K562 (cell line): ENCODE data around the gene KCP. TPM values are rescaled to one million over a fixed set of nuclear protein-coding genes. Genes with fewer than 3 reads are reported as not detected.

Experiments
- BACH1 ChIP-seq: fragments of 200-800 bp; sonication (Bioruptor generic); IDR thresholded peaks from 2 replicates; pipeline ENCODE4 v1.6.1; 2016; ENCODE audit warnings: missing genetic modification characterization, missing compliant biosample characterization
- BRCA1 ChIP-seq, 2 experiments: fragments of 450-650 bp in 1 of 2; sonication (generic) in 1 of 2; formaldehyde crosslinking in 1 of 2; IDR thresholded peaks; 2 replicates each; pipeline versions ENCODE4 v1.5.0 to v1.6.1; 2017 to 2020; ENCODE audit warnings: mild to moderate bottlenecking in 1 of 2, missing genetic modification reagents in 1 of 2
- CAMTA2 ChIP-seq: fragments of 250-450 bp; sonication (Bioruptor Pico); conservative IDR thresholded peaks from 2 replicates; pipeline ENCODE4 v1.5.1; 2022
- CBX1 ChIP-seq: sonication (generic); IDR thresholded peaks from 2 replicates; pipeline ENCODE4 v1.6.1; 2016; ENCODE audit warnings: antibody characterized with exemption, low read depth, mild to moderate bottlenecking
- DEAF1 ChIP-seq: fragments of 450-650 bp; formaldehyde crosslinking; IDR thresholded peaks from 2 replicates; pipeline ENCODE4 v1.4.0; 2020; ENCODE audit warnings: mild to moderate bottlenecking, moderate library complexity
- DIDO1 ChIP-seq: fragments of 450-650 bp; IDR thresholded peaks from 2 replicates; pipeline ENCODE4 v1.6.1; 2016; ENCODE audit warnings: low read depth, missing biosample characterization, missing genetic modification characterization
- EP400 ChIP-seq: fragments of 450-650 bp; IDR thresholded peaks from 2 replicates; pipeline ENCODE4 v1.6.1; 2017; ENCODE audit warnings: antibody characterized with exemption, mild to moderate bottlenecking, moderate library complexity
- HDGF ChIP-seq: fragments of 450-650 bp; IDR thresholded peaks from 2 replicates; pipeline ENCODE4 v1.6.1; 2016
- KLF13 ChIP-seq: fragments of 450-650 bp; IDR thresholded peaks from 2 replicates; pipeline ENCODE4 v1.6.1; 2016; ENCODE audit warnings: missing genetic modification characterization, low read depth, mild to moderate bottlenecking, missing compliant biosample characterization, moderate library complexity, borderline replicate concordance
- MEF2D ChIP-seq: conservative IDR thresholded peaks from 2 replicates; pipeline ENCODE4 v1.6.1; 2016; ENCODE audit warnings: low read depth, missing genetic modification characterization, missing compliant biosample characterization
- POU5F1 ChIP-seq: fragments of 150-350 bp; IDR thresholded peaks from 2 replicates; pipeline ENCODE4 v1.6.1; 2014; ENCODE audit warnings: borderline replicate concordance, low read length, low read depth, mild to moderate bottlenecking; ENCODE audit not compliant: partially characterized antibody
- RB1 ChIP-seq: fragments of 450-650 bp; IDR thresholded peaks from 2 replicates; pipeline ENCODE4 v1.6.1; 2017; ENCODE audit warnings: low read depth, mild to moderate bottlenecking
- RBM39 ChIP-seq: fragments of 200-400 bp; formaldehyde crosslinking; optimal IDR thresholded peaks from 2 replicates; pipeline ENCODE3; 2018; ENCODE audit warnings: low read depth, low read length
- RFX1 ChIP-seq: fragments of 450-650 bp; IDR thresholded peaks from 2 replicates; pipeline ENCODE4 v1.6.1; 2016; ENCODE audit warnings: mild to moderate bottlenecking, moderate library complexity
- SAFB ChIP-seq: fragments of 200-400 bp; formaldehyde crosslinking; IDR thresholded peaks from 2 replicates; pipeline ENCODE4 v1.6.1; 2017; ENCODE audit warnings: low read depth, low read length, borderline replicate concordance
- SAP30 ChIP-seq: fragments of 200-600 bp; sonication (generic); IDR thresholded peaks from 2 replicates; pipeline ENCODE4 v1.6.1; 2012; ENCODE audit warnings: borderline replicate concordance, low read depth, mild to moderate bottlenecking, moderate library complexity, low read length, control low read depth, inconsistent platforms; ENCODE audit not compliant: insufficient read depth, poor library complexity, severe bottlenecking
- SIN3B ChIP-seq: fragments of 450-650 bp; IDR thresholded peaks from 2 replicates; pipeline ENCODE4 v1.6.1; 2017; ENCODE audit warnings: low read depth, mild to moderate bottlenecking, moderate library complexity
- SMAD3 ChIP-seq: fragments of 450-650 bp; formaldehyde crosslinking; conservative IDR thresholded peaks from 2 replicates; pipeline ENCODE4 v1.4.0; 2020; ENCODE audit warnings: mild to moderate bottlenecking
- TCF7L2 ChIP-seq: fragments of 150-350 bp; IDR thresholded peaks from 2 replicates; pipeline ENCODE4 v1.6.1; 2016; ENCODE audit warnings: low read depth, mild to moderate bottlenecking, low read length, moderate library complexity
- TGIF2 ChIP-seq: sonication (generic); formaldehyde crosslinking; IDR thresholded peaks from 2 replicates; pipeline ENCODE4 v1.8.1; 2022; ENCODE audit warnings: mild to moderate bottlenecking, missing genetic modification reagents, moderate library complexity
- TRIM25 ChIP-seq: fragments of 450-650 bp; IDR thresholded peaks from 2 replicates; pipeline ENCODE4 v1.7.0; 2016; ENCODE audit warnings: borderline replicate concordance
- ZFP36 ChIP-seq: fragments of 150-350 bp; IDR thresholded peaks from 2 replicates; pipeline ENCODE4 v1.6.1; 2018; ENCODE audit warnings: low read length, low read depth; ENCODE audit not compliant: partially characterized antibody
- ZKSCAN8 ChIP-seq: fragments of 200-800 bp; sonication (Bioruptor generic); IDR thresholded peaks from 2 replicates; pipeline ENCODE4 v1.6.1; 2016; ENCODE audit warnings: missing genetic modification characterization, missing compliant biosample characterization
- ZNF140 ChIP-seq: fragments of 250-450 bp; sonication (Bioruptor Pico); IDR thresholded peaks from 2 replicates; pipeline ENCODE4 v1.8.0; 2021; ENCODE audit warnings: moderate library complexity, mild to moderate bottlenecking, inconsistent platforms
- ZNF696 ChIP-seq: fragments of 250-450 bp; sonication (Bioruptor Pico); conservative IDR thresholded peaks from 2 replicates; pipeline ENCODE4 v1.4.0; 2020; ENCODE audit warnings: mild to moderate bottlenecking, moderate library complexity
- ZNF717 ChIP-seq: fragments of 250-450 bp; sonication (Bioruptor Pico); IDR thresholded peaks from 2 replicates; pipeline ENCODE4 v1.5.0; 2021
- ZNF780A ChIP-seq: fragments of 250-450 bp; sonication (Bioruptor Pico); IDR thresholded peaks from 2 replicates; pipeline ENCODE4 v1.5.0; 2021; ENCODE audit warnings: mild to moderate bottlenecking
- polyA plus RNA-seq, 8 experiments: library from polyadenylated mRNA; depleted of rRNA in 4 of 8; stranded (reverse) in 5 of 8; unstranded in 3 of 8; fragments of >200 nt; fragmentation: Nextera tagmentation in 2 of 8; fragmentation: Illumina TruSeq in 1 of 8; extraction: Ambion mirVana in 2 of 8; extraction: Trizol in 1 of 8; gene quantifications; 2 replicates each; pipeline versions ENCODE4 v1.2.1 to v1.2.3, GENCODE V29; 2011 to 2014; ENCODE audit warnings: inconsistent platforms in 1 of 8, missing spikeins in 1 of 8
- total RNA-seq, 7 experiments: library from RNA; depleted of rRNA in 6 of 7; stranded (reverse); fragments of >200 nt in 6 of 7; fragmentation: Illumina TruSeq in 2 of 7; extraction: Trizol in 2 of 7; gene quantifications; 2 replicates each; pipeline versions ENCODE4 v1.2.1 to v1.2.3, GENCODE V29; 2011 to 2021; ENCODE audit warnings: low replicate concordance in 1 of 7

Gene KCP
- total and polyA plus RNA-seq, 9 of the 15 experiments (the other 6 are each of a cell fraction or from before 2014, with no cell fraction given), result 0.06 to 0.17 (median 0.12) TPM; not detected in 3

- TF ChIP-seq ZNF140 (no peak), CBX1 (0 out of 2 replicates have a peak, but pooled peaks have one; percentile 13), RBM39 (no peak), KLF13 (no peak), ZKSCAN8 (CRISPR knock-in tag) (no peak), SAP30 (no peak), SAFB (no peak), TRIM25 (no peak; the same call in 1 of the 2 replicates), ZNF780A (CRISPR knock-in tag) (no peak), RFX1 (no peak), MEF2D (no peak; the same call in 1 of the 2 replicates), BRCA1 (IDR thresholded peaks at IDR 0.05) (no peak), BRCA1 (CRISPR knock-in tag; IDR thresholded peaks at IDR 0.05) (no peak), CAMTA2 (no peak), HDGF (peak; percentile 97), BACH1 (tag) (no peak), SMAD3 (no peak), ZNF717 (0 out of 2 replicates have a peak, but pooled peaks have one; percentile 77), POU5F1 (no peak), TGIF2 (no peak), ZNF696 (CRISPR knock-in tag) (peak; percentile 58; the same call in 1 of the 2 replicates), ZFP36 (no peak), SIN3B (no peak), DEAF1 (CRISPR knock-in tag) (0 out of 2 replicates have a peak, but pooled peaks have one; percentile 4), TCF7L2 (no peak), DIDO1 (tag) (no peak), EP400 (peak; percentile 67), RB1 (peak; percentile 6; the same call in 1 of the 2 replicates)
These were observed 50.1 kb downstream of the KCP start (continued) for GRCh38 chr7:128860158-128861073.
